ENCODE data around the gene CCSER1. TPM values are rescaled to one million over a fixed set of nuclear protein-coding genes. Genes with fewer than 3 reads are reported as not detected.

CCSER1 gene
- total RNA-seq, 4 donors from 2014 or later, result 27.5 to 66.5 (median 54.3) TPM

- Histone ChIP-seq H3K4me3 (no peak overlapping the region), H3K27ac (no peak overlapping the region), H3K4me1 (no peaks in the 10 kb centered on the region), H3K27me3 (no peaks in the 10 kb centered on the region), H3K36me3 (no peaks in the 10 kb centered on the region), H3K9me3 (no peaks in the 10 kb centered on the region)
- TF ChIP-seq, protein P1, sequence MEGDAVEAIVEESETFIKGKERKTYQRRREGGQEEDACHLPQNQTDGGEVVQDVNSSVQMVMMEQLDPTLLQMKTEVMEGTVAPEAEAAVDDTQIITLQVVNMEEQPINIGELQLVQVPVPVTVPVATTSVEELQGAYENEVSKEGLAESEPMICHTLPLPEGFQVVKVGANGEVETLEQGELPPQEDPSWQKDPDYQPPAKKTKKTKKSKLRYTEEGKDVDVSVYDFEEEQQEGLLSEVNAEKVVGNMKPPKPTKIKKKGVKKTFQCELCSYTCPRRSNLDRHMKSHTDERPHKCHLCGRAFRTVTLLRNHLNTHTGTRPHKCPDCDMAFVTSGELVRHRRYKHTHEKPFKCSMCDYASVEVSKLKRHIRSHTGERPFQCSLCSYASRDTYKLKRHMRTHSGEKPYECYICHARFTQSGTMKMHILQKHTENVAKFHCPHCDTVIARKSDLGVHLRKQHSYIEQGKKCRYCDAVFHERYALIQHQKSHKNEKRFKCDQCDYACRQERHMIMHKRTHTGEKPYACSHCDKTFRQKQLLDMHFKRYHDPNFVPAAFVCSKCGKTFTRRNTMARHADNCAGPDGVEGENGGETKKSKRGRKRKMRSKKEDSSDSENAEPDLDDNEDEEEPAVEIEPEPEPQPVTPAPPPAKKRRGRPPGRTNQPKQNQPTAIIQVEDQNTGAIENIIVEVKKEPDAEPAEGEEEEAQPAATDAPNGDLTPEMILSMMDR (IDR thresholded peaks at IDR 0.05), result no peak
- TF ChIP-seq POLR2A (IDR thresholded peaks at IDR 0.05), result no peak
- no peak for DNase-seq
Observed at GRCh38 chr4:91064157-91064853, 937.1 kb downstream of the CCSER1 start.

- no peaks in the 10 kb centered on the region for H3K27me3 ChIP-seq
- no peaks in the 10 kb centered on the region for H3K9me3 ChIP-seq
- no peaks in the 10 kb centered on the region for H3K36me3 ChIP-seq
- TF ChIP-seq, protein P1 (IDR thresholded peaks at IDR 0.05), result no peak
- TF ChIP-seq POLR2A (IDR thresholded peaks at IDR 0.05), result no peak
- H3K4me1 ChIP-seq, result no peaks in the 10 kb centered on the region
- no peak overlapping the region for H3K4me3 ChIP-seq
- no peak overlapping the region for H3K27ac ChIP-seq
- DNase-seq, result no peak
Observed at GRCh38 chr4:91065117-91065516, 937.9 kb downstream of the CCSER1 start.

- TF ChIP-seq, protein P1 (IDR thresholded peaks at IDR 0.05), result no peak
- no peak for TF ChIP-seq POLR2A (IDR thresholded peaks at IDR 0.05)
- Histone ChIP-seq H3K4me1 (no peaks in the 10 kb centered on the region), H3K27me3 (no peaks in the 10 kb centered on the region), H3K36me3 (no peaks in the 10 kb centered on the region), H3K27ac (no peak overlapping the region), H3K9me3 (no peaks in the 10 kb centered on the region), H3K4me3 (no peak overlapping the region)
- no peak for DNase-seq
Observed at GRCh38 chr4:91070736-91071135, 943.5 kb downstream of the CCSER1 start.

DNA sequence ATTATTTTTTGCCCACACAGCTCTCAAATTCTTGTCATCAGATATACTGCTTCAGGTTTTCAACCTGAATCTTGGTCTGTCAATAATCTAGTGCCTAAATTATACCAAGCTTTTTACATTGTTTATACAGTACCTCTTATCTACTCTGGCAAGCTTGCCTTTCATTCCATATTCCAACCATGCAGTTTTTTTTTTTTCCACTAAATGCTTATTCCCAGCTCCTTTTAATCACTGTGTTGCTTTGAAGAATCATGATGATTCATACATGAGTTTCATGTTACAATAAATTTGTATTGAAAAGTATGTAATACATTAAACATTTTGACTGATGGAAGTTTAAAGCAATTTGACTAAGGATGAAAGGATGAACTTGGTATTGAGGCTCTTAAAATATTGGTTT lies 949.0 kb downstream of the CCSER1 start:
- no peaks in the 10 kb centered on the region for H3K27me3 ChIP-seq
- no peak overlapping the region for H3K4me3 ChIP-seq
- H3K36me3 ChIP-seq, result no peaks in the 10 kb centered on the region
- peaks cover 0 to 6% (median 2%) of the 10 kb centered on the region in 4 donors for H3K9me3 ChIP-seq
- TF ChIP-seq, protein P1 (IDR thresholded peaks at IDR 0.05), result no peak
- no peak for TF ChIP-seq POLR2A (IDR thresholded peaks at IDR 0.05)
- no peaks in the 10 kb centered on the region for H3K4me1 ChIP-seq
- H3K27ac ChIP-seq, result no peak overlapping the region
- no peak for DNase-seq

DNA sequence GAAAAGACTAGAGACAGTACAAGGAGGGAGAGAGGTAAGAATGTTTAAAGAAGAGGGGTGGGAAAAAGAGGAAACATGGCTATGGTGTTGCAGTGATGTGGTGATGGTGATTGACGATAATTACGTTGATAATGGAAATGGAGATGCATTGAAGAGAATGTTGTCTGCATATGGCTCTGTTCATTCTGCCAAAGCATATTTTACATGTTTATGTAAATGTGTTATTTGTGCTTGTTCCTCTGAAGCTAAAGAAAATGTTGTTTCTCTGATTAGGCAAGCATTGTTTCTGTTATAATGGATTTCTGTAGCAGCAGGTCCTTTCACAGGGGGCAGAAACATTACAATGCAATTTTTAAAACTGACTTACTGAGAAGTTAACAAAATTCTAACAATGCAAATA lies 958.8 kb downstream of the CCSER1 start:
- Histone ChIP-seq H3K36me3 (no peaks in the 10 kb centered on the region), H3K27ac (no peak overlapping the region), H3K4me1 (no peaks in the 10 kb centered on the region), H3K4me3 (no peak overlapping the region), H3K9me3 (no peaks in the 10 kb centered on the region), H3K27me3 (no peaks in the 10 kb centered on the region)
- no peak for TF ChIP-seq POLR2A (IDR thresholded peaks at IDR 0.05)
- TF ChIP-seq, protein P1 (IDR thresholded peaks at IDR 0.05), result no peak
- no peak for DNase-seq
